ENCODE results near the gene CEP295NL. TPM values are rescaled to one million over a fixed set of nuclear protein-coding genes. Genes with fewer than 3 reads are reported as not detected.

CEP295NL gene
- total RNA-seq, 1 experiment from 2014 or later: 0.87 TPM

Other genes with a start within 250 kb of the CEP295NL start
- 46.7 TPM for gene CYTH1, start 120.9 kb downstream of the CEP295NL start, total RNA-seq (2021; ENCODE audit: unreplicated experiment)
- 113 TPM for gene USP36, start 62.4 kb downstream of the CEP295NL start, total RNA-seq (2021; ENCODE audit: unreplicated experiment)
- 62.4 TPM for gene TIMP2, start 22.2 kb upstream of the CEP295NL start, total RNA-seq (2021; ENCODE audit: unreplicated experiment)
- gene LGALS3BP, start 76.7 kb upstream of the CEP295NL start, total RNA-seq (2021; ENCODE audit: unreplicated experiment): 361 TPM
- gene CANT1, start 106.6 kb upstream of the CEP295NL start, total RNA-seq (2021; ENCODE audit: unreplicated experiment): 160 TPM
- gene C1QTNF1, start 121.0 kb upstream of the CEP295NL start, total RNA-seq (2021; ENCODE audit: unreplicated experiment): 1.5 TPM
- gene ENGASE, start 171.6 kb upstream of the CEP295NL start, total RNA-seq (2021; ENCODE audit: unreplicated experiment): 32.3 TPM

Measured in Panc1 (cell line).